ENCODE results near the gene CCDC78.

DNA sequence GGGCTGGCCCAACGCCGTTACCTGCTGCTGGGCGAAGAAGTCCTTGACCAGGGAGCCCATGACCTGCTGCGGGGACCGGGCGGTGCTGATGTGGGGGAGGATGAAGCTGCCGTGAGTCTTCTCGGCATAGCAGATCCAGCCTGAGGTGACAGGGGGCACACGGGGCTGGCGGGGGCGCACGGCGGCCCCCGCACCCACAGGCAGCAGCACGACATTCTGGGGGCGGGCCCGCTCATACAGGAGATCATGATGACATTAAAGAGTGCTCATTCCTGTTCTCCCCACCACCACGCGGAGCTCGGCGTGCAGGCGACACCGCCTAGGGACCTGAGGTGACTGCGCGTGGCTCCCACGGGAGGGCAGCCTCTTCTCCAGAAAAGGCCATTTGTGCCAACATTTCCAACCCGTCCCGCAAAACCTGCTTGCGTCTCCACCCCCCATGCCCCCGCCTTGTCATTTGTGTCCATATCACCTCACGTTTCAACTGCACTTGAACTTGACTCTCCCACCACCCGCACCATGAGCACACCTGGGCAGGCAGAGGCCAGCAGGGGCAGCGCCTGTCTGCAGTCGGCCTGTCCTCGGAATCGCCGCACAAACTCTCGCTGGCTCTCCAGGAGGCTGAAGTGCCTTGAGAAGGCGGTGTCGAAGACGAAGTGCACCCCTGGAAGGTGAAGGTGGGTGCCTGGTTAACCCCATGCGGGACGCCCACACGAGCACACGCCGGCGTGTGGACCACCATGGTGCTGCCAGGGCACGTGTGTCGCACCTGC, 8.2 kb upstream of the CCDC78 start:
- TF ChIP-seq, protein P1, sequence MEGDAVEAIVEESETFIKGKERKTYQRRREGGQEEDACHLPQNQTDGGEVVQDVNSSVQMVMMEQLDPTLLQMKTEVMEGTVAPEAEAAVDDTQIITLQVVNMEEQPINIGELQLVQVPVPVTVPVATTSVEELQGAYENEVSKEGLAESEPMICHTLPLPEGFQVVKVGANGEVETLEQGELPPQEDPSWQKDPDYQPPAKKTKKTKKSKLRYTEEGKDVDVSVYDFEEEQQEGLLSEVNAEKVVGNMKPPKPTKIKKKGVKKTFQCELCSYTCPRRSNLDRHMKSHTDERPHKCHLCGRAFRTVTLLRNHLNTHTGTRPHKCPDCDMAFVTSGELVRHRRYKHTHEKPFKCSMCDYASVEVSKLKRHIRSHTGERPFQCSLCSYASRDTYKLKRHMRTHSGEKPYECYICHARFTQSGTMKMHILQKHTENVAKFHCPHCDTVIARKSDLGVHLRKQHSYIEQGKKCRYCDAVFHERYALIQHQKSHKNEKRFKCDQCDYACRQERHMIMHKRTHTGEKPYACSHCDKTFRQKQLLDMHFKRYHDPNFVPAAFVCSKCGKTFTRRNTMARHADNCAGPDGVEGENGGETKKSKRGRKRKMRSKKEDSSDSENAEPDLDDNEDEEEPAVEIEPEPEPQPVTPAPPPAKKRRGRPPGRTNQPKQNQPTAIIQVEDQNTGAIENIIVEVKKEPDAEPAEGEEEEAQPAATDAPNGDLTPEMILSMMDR (conservative IDR thresholded peaks at IDR 0.05; ENCODE audit: low read depth in 2 of 2), result no peak
- no peak for TF ChIP-seq POLR2AphosphoS5 (IDR thresholded peaks at IDR 0.05; ENCODE audit: low read depth)

Measured in GM23338 (cell line).